GM12878 (cell line): ENCODE measurements around the gene HS1BP3. TPM values are rescaled to one million over a fixed set of nuclear protein-coding genes. Genes with fewer than 3 reads are reported as not detected.

Source experiments
- CREM ChIP-seq: IDR thresholded peaks from 2 replicates; pipeline ENCODE4 v1.6.1; 2014; ENCODE audit warnings: antibody characterized with exemption, low read depth
- IRF4 ChIP-seq: IDR thresholded peaks from 2 replicates; pipeline ENCODE4 v1.6.1; 2011; ENCODE audit warnings: low read depth, low read length
- KLF5 ChIP-seq: fragments of 450-650 bp; IDR thresholded peaks from 2 replicates; pipeline ENCODE4 v1.6.1; 2014; ENCODE audit warnings: mild to moderate bottlenecking; ENCODE audit not compliant: partially characterized antibody
- MEF2B ChIP-seq: fragments of 450-650 bp; IDR thresholded peaks from 2 replicates; pipeline ENCODE4 v1.6.1; 2018; ENCODE audit warnings: mild to moderate bottlenecking, moderate library complexity; ENCODE audit not compliant: partially characterized antibody, poor library complexity, severe bottlenecking
- MLLT1 ChIP-seq: fragments of 450-650 bp; IDR thresholded peaks from 2 replicates; pipeline ENCODE4 v1.6.1; 2016; ENCODE audit warnings: mild to moderate bottlenecking
- NFIC ChIP-seq: IDR thresholded peaks from 2 replicates; pipeline ENCODE4 v1.6.1; 2012; ENCODE audit warnings: low read depth, mild to moderate bottlenecking, inconsistent platforms, low read length, moderate library complexity
- POLR2AphosphoS5 ChIP-seq: IDR thresholded peaks from 2 replicates; pipeline ENCODE4 v1.6.1; 2011; ENCODE audit warnings: mild to moderate bottlenecking, low read length, inconsistent platforms
- RELB ChIP-seq: fragments of 450-650 bp; IDR thresholded peaks from 2 replicates; pipeline ENCODE4 v1.6.1; 2017; ENCODE audit warnings: low read depth, mild to moderate bottlenecking, moderate library complexity
- SP1 ChIP-seq: IDR thresholded peaks from one replicate; pipeline ENCODE4 v1.6.1; 2011; ENCODE audit warnings: low read depth, low read length
- ZNF207 ChIP-seq: fragments of 450-650 bp; IDR thresholded peaks from 2 replicates; pipeline ENCODE4 v1.6.1; 2014; ENCODE audit warnings: antibody characterized with exemption, mild to moderate bottlenecking, borderline replicate concordance
- polyA plus RNA-seq, 11 experiments: library from polyadenylated mRNA; depleted of rRNA in 4 of 11; unstranded in 6 of 11; stranded (reverse) in 5 of 11; fragments of >200 nt; fragmentation: Nextera tagmentation in 4 of 11; fragmentation: Illumina TruSeq in 1 of 11; extraction: Ambion mirVana in 4 of 11; extraction: Trizol in 1 of 11; gene quantifications; 1 replicate in 1 of 11; 2 replicates in 10 of 11; pipeline versions ENCODE4 v1.2.1 to v1.2.3, GENCODE V29; 2011 to 2016; ENCODE audit warnings: inconsistent platforms in 2 of 11, missing spikeins in 2 of 11, low read depth in 1 of 11
- total RNA-seq, 4 experiments: library from RNA; depleted of rRNA in 3 of 4; stranded (reverse); fragments of >200 nt in 3 of 4; fragmentation: Illumina TruSeq in 1 of 4; extraction: Trizol in 1 of 4; gene quantifications; 2 replicates each; pipeline versions ENCODE4 v1.2.1 to v1.2.3, GENCODE V29; 2013 to 2021

HS1BP3 gene
- total and polyA plus RNA-seq, 10 of the 15 experiments (the other 5 are each of a cell fraction or from before 2014, with no cell fraction given) = 0.47 to 7.2 (median 4.6) TPM

GRCh38 chr2:20576598-20577115 lies 74.2 kb downstream of the HS1BP3 start (continued):
- TF ChIP-seq MLLT1 (peak; percentile 66), RELB (peak; percentile 98), KLF5 (no peak), NFIC (peak; percentile 47; the same call in 1 of the 2 replicates), SP1 (peak; percentile 30), CREM (peak; percentile 47; the same call in 1 of the 2 replicates), MEF2B (peak; percentile 47), POLR2AphosphoS5 (peak; percentile 41; the same call in 1 of the 2 replicates), IRF4 (peak; percentile 51; the same call in 1 of the 2 replicates), ZNF207 (no peak; the same call in 1 of the 2 replicates)
